GM18858 (cell line): Measurements from ENCODE around the gene PDE8A.
A peak's percentile ranks its signal among the peaks of the same experiment; 100 is the strongest.
"Not testable (repeated sequence)": the region's sequence is repeated elsewhere in the genome, so short reads cannot be mapped to it uniquely, and the experiment has no call there.

ENCODE experiments used
- ATAC-seq: cut with Tn5 transposase; IDR thresholded peaks from one replicate; pipeline ENCODE4 v1.9.1; 2021; ENCODE audit not compliant: unreplicated experiment

PDE8A gene

DNA sequence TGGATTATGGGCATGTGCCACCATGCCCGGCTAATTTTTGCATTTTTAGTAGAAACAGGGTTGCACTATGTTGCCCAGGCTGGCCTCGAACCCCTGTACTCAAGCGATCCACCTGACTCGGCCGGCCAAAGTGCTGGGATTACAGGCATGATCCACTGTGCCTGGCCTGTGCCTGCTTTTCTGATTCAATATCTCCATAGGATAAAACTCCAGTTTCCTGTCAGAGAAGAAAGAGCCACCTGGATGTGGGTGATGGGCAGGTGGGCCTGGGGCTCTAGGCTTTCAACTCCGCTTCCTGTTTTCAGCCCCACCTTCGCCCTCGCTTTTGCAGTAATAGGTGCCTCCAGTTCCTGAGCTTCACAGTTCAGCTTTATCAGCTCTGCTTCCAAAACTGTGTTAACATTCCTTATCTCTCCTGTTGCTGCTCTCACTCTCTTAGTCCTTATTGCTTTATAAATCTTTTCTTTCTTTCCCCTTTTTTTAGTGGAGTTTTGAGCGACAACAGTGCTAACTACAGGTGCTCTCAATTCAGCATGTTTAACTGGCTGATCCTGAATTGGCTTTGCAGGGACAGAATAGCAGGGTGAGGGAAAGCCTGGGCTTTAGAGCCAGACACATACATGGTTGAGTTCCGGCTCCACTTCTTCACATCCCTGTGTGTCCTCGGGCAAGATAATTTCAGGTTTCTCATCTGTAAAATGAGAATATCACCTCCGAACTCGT lies 21.1 kb upstream of the PDE8A start:
- no peak for ATAC-seq

- no peak for ATAC-seq
Measured at GRCh38 chr15:84961114-84961452, 20.6 kb upstream of the PDE8A start.

GRCh38 chr15:84961707-84962106 lies 19.9 kb upstream of the PDE8A start:
- no peak for ATAC-seq

GRCh38 chr15:84962955-84963354 lies 18.7 kb upstream of the PDE8A start:
- ATAC-seq, result no peak

DNA sequence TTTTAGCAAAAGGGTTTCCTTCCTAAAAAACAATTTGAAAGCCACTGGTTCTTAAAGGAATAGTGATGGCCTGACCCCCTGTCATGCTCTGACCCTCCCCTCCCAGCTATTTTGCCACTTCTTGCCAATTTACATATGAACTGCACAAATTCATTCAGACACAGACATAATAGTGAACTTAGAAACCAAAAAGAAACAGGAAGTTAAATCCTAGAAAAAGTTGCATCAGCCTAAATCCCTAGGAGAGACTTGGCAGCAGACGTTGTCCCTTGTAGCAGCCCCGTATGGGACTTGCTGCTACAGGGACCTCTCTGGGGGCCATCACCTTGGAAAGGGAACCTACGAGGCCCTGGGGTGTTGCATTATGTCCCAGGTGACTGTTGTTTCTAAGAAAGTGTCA lies 14.3 kb upstream of the PDE8A start:
- ATAC-seq, result no peak

DNA sequence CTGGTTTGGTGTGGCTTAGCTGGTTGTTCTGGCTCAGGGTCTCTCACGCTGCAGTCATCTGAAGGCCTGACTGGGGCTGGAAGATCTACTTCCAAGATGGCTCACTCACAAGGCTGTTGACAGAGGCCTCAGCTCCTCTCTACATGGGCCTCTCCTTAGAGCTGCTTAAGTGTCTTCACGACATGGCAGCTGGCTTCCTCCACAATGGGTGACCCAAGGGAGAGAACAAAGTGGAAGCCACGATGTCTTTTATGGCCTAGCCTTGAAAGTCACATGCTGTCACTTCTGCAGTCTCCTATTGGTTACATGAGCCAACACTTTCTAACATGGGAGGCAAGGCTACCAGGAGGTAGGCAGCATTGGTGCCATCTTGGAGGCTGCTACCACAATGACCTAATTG lies 13.4 kb upstream of the PDE8A start:
- no peak for ATAC-seq

GRCh38 chr15:84969257-84969656 lies 12.4 kb upstream of the PDE8A start:
- no peak for ATAC-seq

- ATAC-seq, result no peak
Measured at GRCh38 chr15:84970843-84971242, 10.8 kb upstream of the PDE8A start.

DNA sequence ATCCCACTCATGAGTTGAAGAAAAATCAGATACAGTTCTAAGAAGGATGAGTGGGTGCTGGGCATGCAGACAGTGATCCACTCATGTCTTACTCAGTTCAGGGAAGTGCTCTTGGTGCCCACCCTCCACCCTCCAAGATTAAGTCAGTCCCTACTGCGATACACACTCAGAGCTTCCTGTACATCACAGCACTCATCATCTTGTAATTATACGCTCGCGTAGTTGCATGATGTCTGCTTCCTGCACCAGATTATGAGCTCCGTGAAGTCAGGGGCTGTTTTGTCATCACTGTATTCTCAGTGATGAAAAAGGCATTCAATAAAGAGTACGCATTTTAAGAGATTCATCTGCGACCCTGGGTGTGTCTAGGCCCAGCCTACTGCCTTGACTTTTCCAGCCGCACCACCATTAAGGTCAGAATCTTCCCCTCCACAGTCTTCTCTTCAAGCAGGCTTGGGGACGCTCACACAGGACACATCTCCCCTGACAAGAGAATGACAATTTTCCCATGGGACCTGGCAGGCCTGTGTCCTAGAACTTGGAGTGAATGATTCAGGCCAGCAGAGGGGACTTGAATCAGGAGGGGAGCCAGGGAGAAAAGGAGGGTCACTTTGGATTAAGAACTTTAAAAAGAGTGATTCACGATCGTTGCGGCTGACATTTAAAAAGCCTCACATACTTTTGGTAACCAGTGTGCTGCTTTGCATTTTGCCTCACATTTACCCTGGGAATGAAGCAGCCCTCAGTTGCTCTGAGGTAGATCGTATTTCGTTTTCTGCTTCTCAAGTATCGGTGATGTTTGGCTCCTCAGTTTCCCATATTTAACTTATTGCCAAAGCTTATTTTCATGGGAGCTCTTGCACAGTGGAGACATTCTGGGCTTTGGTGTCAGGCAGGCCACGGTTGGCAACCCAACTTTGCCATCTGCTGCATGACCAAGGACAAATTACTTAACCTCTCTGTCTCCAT lies 7.9 kb upstream of the PDE8A start:
- no peak for ATAC-seq

- ATAC-seq, result no peak
Measured at GRCh38 chr15:84975871-84976351, 5.7 kb upstream of the PDE8A start.

DNA sequence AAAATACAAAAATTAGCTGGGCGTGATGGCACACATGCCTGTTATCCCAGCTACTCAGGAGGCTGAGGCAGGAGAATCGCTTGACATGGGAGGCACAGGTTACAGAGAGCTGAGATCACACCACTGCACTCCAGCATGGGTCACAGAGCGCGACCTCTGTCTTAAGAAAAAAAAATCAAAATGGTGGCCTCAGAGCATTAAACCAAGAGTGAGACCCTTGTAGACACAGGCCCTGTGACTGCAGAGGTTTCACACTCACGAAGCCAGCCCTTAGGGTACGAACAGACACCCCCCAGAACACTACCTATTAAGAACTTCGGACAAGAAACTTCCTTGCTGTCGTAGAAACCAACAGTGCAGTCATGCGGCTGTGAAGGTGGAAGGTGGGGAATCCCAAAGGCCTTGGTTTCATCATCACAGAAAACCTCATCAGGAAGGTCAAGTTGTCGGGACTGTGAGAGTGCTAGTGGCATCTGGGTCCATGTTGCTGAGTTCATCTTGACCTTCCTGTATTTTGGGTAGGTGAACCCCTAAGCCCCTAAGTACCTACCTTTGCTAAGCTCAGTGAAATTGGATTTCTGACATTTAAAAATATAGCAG lies 4.8 kb upstream of the PDE8A start:
- ATAC-seq, result no peak

DNA sequence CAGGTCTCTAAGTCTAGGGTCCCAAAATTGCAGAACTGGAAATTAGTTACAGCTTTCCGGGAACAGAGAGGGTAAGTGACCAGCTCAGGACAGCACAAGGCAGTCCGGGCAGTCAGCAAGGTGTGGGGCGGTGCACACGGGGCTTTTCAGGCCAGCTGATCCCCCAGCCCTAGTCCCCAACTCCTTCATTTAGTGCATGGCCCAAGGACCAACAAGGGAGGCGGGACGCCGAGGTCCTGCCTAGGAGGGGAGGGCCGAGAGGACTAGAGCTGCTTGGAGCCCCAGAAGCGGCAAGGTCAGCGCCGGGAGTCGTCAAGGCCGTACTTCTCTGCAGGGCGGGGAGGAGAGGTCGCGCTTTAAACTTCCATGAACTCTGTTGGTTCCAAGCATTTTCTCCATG lies 2.0 kb upstream of the PDE8A start:
- no peak for ATAC-seq

- peak; percentile 35 for ATAC-seq
Measured at GRCh38 chr15:84980196-84981053, 1.2 kb upstream of the PDE8A start.

GRCh38 chr15:84981054-84981710 lies 474 bp upstream of the PDE8A start:
- peak; percentile 59 for ATAC-seq

- ATAC-seq, result no peak
Measured at GRCh38 chr15:84982301-84982920, 755 bp downstream of the PDE8A start.

DNA sequence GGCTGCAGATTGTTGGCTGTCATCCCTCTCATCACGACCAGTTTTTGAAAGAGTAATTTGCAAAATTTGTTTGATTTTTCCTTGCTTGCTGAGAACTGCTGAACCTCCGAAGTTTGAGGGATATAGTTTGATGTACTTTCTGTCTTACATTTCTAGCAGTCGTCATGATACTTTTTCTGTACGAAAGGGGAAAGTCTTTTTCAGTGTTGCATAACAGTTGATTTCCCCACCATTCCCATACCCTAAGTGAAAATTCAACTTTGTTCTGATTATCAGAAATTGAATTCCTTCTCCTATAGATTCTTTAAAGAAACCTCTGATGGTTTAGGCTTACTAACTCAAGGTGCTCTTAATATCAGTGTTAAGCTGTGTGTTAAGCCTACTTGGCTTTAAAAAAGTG lies 1.6 kb downstream of the PDE8A start:
- no peak for ATAC-seq

- no peak for ATAC-seq
Measured at GRCh38 chr15:84983711-84984110, 2.1 kb downstream of the PDE8A start.

DNA sequence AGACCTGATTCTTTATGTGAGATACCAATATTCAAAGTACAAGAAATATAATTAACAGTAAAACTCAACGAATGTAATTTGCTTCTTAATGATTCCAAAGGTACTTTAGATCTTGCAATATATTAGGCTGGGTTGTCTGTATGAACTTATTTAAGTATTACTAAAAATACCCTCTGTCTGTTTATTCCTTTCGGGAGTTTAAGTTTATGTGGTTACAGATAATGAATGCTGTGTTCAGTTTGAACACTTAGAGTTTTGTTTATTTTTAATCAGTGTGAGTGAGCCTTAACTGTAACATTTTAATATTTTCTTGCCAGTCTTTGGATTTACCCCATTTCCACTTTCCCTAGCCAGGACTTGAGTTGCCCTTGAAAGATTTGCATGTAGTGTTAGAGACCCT lies 3.5 kb downstream of the PDE8A start:
- no peak for ATAC-seq

DNA sequence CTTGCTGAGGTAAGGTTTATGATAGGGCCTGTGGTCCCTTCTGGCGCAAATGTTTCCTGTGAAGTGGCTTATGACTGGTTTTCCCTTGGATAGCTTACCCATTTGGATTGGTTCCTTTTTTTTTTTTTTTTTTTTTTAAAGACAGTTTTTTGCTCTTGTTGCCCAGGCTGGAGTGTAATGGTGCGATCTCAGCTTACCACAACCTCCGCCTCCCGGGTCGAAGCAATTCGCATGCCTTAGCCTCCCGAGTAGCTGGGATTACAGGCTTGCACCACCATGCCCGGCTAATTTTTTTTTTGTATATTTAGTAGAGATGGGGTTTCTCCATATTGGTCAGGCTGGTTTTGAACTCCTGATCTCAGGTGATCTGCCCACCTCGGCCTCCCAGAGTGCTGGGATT lies 5.7 kb downstream of the PDE8A start:
- ATAC-seq, result not testable (repeated sequence)
